NCI-H446 (cell line): ENCODE data around the gene SNCAIP.

ENCODE experiments used
- DNase-seq, 2 experiments: peaks; one replicate each; lab custom pipeline; 2025; lab: John Stamatoyannopoulos, UW

Gene SNCAIP

DNA sequence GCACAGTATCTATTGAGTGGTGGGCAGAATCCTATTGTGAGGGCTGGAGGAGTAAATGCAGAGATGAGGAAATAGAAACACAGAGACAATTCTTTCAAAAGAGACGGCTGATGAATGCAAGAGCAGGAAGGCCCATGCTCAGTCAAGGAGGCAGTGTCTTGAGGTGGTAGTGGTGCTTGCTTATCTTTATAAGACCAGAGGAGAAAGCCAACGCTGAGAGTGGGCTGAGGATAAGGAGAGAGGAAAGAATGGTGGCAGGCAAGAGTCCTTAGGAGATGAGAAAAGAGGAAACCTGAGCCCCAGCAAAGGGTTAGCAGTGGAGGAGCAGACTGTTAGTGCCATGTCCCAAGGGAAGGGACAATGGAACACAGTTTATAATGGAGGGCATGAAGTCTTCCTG is 86.0 kb downstream of the SNCAIP start:
- DNase-seq = no peak

DNA sequence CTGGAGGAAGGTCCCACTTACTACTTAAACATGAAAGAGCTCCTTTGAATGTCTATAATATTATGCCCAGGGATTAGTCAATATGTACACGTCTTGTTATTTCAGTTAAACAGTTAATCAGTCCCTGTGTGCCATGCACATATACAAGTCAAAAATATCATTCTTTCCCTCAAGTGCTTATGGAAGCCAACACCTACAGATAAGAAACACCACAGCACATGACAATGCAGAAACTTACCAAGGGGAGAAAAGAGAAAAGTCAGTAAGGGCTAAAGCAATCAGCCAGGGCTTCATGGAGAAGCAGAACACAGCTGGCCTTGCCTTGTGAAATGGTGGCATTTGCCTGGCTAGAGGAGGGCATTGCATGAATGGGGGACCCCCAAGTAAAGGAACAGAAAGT is 88.3 kb downstream of the SNCAIP start:
- DNase-seq = peak in 1 of 2 experiments; percentile 59

DNA sequence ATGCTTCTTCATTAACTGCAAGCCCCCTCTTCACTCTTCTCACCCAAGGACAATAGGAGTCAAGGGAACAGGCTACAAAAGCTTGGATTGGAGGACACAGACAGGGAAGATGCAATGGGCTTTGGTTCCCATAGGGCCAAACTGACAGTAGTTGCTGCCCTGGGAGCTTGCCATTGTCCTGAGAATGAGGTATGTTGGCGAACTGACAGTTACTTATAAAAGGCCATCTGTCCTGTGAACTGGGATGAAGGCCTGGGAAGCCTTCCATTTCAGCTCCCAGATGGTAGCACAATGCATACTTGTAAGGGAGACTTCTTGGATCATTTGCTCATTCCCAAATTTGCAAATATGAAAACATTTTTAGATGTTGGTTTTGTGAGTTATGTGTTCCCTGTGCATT is 88.9 kb downstream of the SNCAIP start:
- DNase-seq = peak; percentile 85 to 98

DNA sequence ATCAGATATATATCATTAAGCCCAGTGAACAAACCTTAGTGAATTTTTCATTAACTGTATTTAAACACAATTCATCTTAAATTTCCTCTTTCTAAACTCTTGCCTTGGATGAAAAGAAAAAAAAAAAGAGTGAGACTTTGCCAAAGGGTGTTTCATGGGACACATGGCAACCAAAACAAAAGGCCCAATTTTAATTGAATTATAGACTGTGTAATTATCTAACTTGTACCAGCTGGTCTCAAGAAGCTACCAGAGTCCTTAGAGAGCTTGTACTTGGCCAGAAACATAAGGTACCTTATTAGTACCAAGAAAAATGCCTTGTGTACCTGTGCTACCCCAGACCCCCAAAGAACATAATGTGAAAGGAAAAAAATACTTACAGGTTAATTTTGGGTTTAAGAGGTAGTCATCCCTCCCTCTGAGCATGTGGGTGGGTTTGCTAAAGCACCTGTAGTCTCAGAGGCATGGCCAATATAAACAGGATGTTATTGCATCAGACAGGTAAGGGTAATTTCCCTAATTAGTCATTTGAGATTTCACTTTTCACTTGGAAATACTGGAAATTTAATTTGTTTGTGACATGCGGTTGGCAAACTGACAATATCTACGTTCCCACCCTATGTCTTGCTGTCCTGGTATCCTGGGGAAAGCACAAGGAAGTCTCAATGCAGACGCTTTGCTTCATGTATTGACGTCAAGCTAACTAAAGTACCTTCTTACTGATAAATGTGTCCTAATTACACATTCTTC is 90.1 kb downstream of the SNCAIP start:
- peak; percentile 66 to 79 for DNase-seq

DNA sequence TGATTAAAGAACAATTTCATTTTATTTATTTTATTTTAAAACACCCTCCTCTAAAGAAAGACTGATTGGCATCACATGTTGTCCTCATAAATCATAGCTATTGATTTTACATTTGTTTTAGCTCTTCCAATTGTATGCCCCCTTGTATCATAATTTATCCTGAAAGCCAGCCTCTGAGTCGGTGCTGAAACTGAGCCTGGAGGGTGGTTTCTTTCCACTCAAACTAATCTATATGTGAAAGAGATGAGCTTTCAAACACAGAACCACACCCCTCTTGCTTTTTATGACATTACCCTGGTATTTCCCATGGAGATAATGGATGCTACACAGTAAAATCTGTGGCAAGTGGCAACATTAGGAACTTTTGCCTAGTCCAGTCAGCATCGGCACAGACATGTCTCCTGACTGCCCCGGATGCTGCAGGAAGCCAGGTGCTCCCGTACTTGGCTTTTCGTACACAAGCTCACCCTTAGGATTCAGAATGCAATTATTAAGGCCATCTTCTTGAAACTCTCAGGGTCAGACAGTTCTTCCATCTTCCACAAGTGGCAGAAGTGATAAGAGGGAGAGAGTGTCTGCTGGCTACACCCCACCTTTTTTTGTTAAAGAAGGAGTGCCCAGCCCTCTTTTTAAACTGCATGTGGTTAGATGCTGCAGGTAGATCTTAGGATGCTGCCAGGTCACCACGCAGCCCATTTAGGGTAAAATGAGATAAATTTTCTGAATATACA is 91.1 kb downstream of the SNCAIP start:
- no peak for DNase-seq

DNA sequence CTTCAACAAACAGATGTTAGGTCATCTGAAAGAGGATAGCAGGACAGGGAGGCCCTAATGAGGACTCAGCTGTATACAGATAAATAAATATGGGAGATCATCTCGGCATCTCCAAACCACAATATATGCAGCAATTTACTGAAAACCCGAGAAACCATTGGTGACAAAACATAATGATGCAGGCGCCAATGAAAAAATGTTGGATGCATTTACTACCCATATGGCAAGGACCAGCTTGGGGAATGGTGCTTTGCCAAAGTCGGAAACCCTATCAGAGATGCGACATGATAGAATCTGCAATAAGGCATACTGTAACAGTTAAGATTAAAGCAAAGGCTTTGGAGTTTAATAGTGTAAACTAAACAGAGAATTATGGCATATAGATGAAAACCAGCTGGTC is 92.0 kb downstream of the SNCAIP start:
- DNase-seq = peak; percentile 77 to 90

DNA sequence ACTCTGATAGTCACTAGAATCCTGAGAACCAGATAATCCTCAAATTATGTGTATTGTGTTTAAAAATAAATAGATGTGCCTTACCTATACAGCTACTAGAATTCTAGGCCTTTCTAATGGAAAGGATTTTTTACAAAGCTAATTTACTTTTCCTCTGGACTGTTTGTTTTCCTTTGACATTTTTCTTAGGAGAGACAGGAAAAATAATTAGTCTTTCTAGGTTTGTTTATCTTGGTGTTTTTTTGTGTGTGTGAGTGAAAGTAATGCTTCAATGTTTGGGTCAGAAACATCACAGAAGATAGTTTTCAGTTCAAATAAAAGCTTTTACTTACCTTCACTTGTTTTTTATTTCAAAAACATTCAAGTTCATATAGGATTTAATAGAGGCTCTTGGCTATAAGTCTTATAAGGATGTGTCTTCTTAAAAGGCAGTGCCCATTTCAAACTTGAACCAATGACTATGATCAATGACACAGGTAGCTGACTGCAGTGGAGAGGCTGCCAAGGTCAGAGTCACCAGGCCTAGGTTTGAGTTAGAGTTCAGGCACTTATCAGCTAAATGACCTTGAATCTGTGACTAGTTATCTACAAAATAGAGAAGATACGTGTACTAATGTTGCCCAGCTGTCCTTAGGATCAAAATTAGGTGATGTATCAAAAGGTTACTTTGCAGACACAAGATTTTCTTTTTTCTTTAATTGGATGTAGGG is 92.8 kb downstream of the SNCAIP start:
- no peak for DNase-seq

DNA sequence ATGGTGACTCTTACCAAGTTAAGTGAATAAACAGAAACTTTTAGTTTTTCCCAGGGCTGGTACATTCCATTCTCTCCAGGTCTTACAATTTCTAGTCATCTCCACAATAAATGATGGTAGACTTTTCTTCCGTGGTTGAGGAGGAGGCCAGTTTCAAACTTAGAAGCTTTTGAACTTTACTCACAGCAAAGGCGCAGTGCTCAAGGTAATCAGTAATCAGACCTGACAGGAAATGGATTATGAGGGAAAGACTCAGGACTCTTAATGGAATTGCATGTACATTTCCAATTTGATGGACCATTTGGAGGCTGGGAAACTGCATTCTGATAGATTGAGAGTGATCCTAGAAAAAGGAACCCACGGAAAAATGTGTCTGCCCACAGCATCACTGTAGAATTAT is 93.7 kb downstream of the SNCAIP start:
- DNase-seq = no peak

DNA sequence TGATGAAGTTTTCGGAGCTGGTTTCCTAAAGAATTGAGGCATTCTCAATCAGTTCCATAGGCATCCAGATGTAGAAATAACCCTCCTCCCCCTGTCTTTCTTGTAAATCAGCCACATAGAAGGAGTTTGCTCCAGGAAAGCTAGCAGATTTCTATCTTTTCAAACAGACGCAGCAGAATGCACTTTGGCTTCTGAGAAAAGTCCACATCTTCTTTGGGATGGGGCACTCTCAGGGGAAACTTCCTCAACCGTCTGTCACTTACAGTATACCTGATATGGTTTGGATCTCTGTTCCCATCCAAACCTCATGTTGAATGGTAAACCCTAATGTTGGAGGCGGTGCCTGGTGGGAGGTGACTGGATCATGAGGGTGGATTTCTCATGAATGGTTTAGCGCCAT is 94.1 kb downstream of the SNCAIP start:
- no peak for DNase-seq

DNA sequence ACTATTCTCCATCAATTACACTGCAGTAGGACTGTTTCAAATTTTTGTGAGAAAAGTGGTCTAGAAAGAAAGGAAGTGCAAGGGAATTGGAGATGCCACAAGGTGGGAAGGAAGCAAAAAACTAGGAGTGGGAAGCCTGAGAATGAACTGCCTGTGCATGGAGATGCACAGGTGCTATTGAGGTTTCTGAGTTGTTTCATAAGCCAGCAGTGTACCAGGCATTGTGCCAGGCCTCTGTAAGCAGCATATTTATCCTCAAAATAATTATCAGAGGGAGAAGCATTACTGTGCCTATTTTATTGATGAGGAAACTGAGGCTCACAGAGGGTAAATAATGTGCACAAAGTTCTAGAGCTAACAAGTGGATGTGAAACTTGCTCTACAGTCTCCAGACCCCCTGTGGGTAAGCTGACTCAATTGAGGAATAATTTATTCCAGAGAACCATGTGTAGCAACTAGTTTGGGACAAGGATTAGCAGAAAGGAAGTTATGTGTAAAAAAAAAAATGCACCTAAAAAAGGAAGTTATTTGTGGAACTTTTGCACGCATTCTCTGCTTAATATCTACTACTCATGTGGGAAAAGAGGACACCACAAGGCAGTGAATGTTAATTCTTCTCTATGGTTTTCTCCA is 96.7 kb downstream of the SNCAIP start:
- DNase-seq = peak in 1 of 2 experiments; percentile 41

DNA sequence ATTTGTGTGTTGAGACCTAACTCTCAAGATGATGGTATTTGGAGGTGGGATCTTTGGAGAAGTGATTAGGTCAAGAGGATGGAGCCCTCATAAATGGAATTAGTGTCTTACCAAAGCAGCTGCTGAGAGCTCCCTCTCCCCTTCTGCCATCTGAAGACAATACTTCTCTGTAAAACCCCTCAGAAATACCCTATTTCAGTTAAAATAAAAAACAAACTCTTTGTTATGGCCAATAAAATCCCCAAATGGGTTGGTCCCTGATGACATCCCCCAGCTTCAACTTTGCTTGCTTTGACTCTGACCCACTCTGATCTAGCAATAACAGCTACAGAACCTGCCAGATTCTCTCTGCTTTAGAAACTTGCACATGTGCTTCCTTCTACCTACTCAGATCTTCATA is 100.9 kb downstream of the SNCAIP start:
- DNase-seq = no peak

DNA sequence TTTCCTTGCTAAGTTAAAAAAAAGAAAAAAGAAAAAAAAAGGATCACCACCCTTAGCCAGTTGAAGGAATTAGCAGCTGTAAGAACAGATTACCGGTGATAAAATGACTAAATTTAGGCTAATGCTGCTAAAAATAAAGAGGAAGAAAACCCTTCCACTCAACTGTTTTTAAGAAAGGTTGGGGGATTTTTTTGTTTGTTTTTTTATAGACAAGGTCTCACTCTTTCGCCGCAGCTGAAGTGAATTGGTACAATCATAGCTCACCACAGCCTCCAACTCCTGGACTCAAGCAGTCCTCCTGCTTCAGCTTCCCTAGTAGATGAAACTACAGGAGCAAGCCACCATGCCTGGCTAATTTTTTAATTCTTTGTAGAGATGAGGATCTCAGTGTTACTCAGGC is 101.7 kb downstream of the SNCAIP start:
- DNase-seq = no peak

DNA sequence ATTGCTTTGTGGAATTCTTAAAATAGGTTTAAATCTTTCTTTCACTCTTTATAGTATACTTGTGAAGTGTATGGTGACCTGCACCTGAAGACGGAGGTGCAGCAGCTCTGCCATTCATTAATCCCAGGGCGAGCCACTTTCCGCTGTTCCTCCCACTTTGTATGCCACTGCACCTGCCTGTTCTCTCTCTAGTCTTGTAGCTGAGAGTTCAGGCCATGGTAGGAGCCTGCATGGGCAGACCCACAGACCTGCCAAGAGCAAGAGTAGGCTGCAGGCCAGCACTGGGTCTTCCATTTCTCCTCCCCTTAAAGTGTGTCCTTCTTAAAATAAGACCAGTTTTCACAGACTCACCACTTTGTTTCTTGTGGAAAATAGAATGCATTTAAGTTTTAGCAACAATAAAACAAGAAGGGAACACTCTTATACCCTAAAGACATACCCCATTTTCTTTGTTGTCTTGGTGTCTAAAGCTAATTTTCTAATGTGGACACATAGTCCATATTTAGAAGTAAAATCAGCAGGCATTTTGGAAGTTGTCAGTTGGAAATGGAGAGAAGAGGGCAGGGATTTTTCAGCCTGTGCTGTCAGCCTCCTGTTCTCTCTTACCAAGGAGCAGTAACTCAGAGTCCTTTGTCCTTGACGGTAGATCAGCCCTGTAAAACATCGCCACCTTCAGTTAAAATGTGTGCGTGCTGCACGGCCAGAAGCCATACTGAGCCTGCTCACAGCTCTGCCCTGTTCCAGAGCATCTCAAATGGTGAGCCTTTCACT is 103.2 kb downstream of the SNCAIP start:
- DNase-seq = peak; percentile 52 to 86

DNA sequence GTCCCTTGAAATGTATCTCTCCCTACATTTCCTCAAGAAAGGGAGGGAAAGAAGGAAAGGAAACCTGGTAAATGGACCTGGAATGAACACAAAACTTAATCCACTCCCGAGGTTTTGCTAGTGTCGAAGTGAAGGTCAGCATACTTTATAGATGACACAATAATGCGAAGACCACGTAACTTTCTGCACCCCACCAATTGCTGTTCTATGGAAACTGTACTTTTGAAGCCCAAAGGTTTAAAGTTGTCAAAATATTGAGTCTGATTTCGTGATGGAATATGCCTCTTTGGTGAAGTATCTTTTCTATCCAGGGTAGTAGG is 103.7 kb downstream of the SNCAIP start:
- DNase-seq = no peak

DNA sequence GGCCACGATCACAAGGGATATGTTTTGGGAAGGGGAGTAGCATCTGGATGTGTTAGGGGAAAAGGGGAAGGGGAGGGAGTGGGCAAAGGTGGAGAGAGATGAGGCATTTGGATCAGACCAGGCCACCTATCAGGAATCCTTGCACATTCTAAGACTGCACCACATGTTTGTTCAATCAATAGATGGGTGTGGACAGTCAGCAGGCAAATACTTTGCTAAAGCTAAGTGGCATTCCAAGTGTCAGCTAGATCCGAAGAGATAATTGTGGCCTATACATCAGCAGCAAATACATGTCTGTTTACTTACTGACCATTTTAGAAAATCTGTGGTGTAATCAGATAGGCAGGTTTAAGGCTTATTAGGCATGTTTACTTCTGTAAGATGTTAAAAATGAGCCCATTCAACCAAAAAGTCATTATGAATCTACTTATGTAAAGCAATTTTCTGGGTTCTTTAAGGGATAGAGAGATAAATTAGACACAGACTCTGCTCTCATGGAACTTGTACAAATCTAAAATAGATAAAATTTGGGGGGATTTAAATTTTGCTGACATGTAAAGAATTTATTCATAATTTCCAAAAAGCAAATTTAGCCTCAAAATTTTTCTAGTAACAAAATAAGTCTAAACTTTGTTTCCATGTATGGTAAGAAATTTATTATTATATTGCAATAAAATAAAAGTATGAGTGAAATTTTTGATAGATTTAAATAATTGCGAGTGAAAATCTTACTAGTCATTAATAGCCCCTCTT is 107.3 kb downstream of the SNCAIP start:
- peak in 1 of 2 experiments; percentile 13 for DNase-seq

DNA sequence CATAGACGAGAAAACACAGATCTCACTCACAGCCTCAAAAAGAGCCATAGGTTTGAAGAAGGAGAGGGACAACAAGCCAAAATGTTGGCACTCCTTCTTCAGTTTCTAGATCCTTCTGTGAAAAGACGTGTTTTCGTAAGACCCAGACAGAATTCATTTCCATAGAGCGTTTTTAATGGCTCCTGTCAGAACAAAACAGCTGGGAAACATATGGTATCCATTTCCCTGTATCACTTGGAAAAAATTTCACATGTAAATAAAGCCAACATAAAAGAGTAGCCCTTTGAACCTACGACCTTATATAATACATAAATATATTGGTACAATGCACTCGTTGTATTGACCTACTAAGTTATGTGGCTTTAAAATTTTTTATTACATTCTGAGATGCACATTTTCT is 108.1 kb downstream of the SNCAIP start:
- DNase-seq = peak in 1 of 2 experiments; percentile 38

DNA sequence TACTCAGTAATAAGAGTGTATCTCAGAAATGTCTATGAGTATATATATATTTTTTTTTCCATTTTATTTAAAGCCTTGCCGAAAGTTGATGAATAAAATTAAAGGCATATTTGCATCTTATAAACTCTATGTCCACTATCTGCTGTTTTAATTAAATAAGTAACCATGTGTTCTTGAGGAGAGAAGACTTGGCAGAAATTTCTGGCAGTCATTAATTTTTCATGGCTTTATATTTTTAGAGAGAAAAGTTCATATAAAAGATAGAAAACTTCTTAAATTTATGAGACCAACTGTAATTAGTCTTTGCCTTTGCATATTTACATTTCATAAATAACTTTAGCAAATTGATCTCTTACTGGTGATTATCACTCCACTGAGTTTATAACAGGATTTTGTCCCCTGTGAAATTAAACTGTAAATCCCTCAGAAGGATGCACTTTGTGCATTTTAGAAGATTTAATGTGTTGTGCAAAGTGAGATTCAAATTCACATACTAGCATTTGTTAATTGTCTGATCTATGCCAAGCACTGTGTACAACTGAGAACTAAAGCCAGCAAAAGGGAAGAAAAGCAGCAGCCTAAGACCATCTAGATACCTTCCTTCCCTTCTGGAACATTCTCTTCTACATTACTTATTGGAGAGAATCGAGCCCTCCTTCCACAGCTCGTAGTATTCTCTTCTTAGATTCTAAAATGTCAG is 108.7 kb downstream of the SNCAIP start:
- DNase-seq = peak in 1 of 2 experiments; percentile 48

DNA sequence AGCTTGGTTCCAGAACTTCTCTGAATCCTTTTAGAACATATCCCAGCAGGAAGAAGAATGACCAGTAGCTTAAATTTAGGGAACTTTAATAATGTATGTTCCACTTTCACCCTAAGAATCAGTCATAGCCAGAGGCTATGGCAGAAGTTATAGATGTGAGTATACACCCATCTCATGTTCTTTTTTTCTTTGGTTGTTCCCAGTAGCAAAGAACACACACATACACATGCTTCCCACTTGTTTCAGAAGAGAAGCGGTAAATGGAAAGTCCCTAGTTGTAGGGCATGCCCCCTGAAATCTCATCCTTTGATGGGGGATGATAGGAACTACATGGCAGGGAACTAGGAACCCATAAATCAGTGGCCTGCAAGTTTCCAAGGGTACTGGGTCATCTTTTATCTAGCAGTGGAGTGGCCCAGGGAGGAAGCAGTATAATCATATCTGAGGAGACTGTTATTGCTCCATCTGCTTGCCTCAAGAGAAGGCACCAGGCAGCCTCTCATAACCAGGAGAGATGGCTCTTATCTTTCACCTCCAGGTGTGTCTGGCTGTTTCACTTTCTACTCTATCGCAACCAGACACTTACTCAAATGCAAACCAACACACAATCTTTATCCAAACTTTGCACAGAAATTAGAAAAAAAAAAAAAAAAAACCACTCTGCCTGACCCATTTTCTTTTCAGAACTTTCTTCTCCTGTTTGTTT is 109.5 kb downstream of the SNCAIP start:
- no peak for DNase-seq

DNA sequence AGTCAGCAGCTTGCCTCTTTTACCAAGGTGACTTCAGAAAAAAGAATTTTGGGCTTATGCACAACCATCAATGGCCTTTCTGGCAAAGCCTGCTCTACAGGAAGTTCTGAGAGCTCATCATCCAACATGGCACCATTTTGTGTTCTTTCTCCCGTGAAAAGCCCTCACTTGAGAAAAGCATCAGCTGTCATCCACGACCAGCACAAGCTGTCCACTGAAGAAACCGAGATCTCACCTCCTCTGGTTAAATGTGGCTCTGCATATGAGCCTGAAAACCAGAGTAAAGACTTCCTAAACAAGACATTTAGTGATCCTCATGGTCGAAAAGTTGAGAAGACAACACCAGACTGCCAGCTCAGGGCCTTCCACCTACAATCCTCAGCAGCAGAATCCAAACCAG is 111.2 kb downstream of the SNCAIP start:
- peak in 1 of 2 experiments; percentile 24 for DNase-seq

DNA sequence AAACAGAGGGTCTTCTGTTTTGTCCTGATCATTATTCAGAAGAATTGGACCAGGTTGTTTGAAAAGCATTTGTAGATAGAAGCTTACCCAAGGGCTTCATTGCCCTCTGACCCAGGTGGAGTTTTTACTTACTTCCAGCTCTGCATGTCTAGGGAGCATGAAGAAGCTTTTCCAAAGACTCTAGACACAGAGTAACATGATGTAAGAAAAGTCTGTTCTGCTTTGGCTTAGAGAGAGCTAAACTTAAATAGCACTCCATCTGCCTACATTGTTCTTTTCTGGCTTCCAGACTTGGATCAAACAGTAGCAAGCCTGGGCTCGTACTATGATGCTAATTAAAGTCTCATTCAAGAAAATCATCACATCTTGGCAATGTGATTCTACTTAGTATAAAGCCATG is 112.1 kb downstream of the SNCAIP start:
- peak; percentile 81 to 85 for DNase-seq
